PC-3 (cell line): ENCODE data around the gene FOXK1. TPM values are rescaled to one million over a fixed set of nuclear protein-coding genes. Genes with fewer than 3 reads are reported as not detected.

Experiments
- ATAC-seq: fragments of 200-7000 bp; cut with Tn5 transposase; 2 replicates; pipeline ENCODE4 v1.9.1; 2020; ENCODE audit warnings: mild to moderate bottlenecking, moderate library complexity
- BruUV-seq: library from RNA; stranded (reverse); fragments of 400-500 nt; replicated peaks from 2 replicates; lab custom pipeline; 2021; lab: Mats Ljungman, UMichigan
- CTCF ChIA-PET: fragments of 300-600 bp; sonication (Branson Sonifier 250); formaldehyde crosslinking; loops from one replicate; lab custom pipeline; 2022; ENCODE audit warnings: antibody characterized with exemption; lab: Charles Lee
- POLR2A ChIA-PET: fragments of 300-600 bp; sonication (Branson Sonifier 250); formaldehyde crosslinking; loops from one replicate; lab custom pipeline; 2022; ENCODE audit warnings: antibody characterized with exemption; ENCODE audit not compliant: unreplicated experiment; lab: Charles Lee
- DNase-seq: peaks from one replicate; pipeline ENCODE4 v3.0.0-alpha.2; 2015
- H2AFZ ChIP-seq: fragments of 300-600 bp; sonication (generic); 2 replicates; pipeline ENCODE4 v1.6.0; 2016; ENCODE audit warnings: antibody characterized with exemption, low read length
- H3F3A ChIP-seq: fragments of 300-600 bp; sonication (generic); one replicate; pipeline ENCODE4 v1.6.0; 2017; ENCODE audit warnings: antibody characterized with exemption, low read length, control low read depth, mild to moderate bottlenecking; ENCODE audit not compliant: unreplicated experiment
- H3K27ac ChIP-seq: fragments of 300-600 bp; sonication (generic); 2 replicates; pipeline ENCODE4 v1.5.1; 2016; ENCODE audit warnings: mild to moderate bottlenecking, low read length
- H3K27me3 ChIP-seq: fragments of 300-600 bp; sonication (generic); 2 replicates; pipeline ENCODE4 v1.6.1; 2016; ENCODE audit warnings: low read length, mixed read lengths
- H3K36me3 ChIP-seq: fragments of 300-600 bp; sonication (generic); 2 replicates; pipeline ENCODE4 v1.6.1; 2016; ENCODE audit warnings: low read depth, mixed run types, low read length, mixed read lengths
- H3K4me1 ChIP-seq: fragments of 300-600 bp; sonication (generic); 2 replicates; pipeline ENCODE4 v1.5.1; 2016; ENCODE audit warnings: low read length; ENCODE audit not compliant: insufficient read depth
- H3K4me2 ChIP-seq: fragments of 300-600 bp; sonication (generic); 2 replicates; pipeline ENCODE4 v1.6.0; 2016; ENCODE audit warnings: low read length
- H3K4me3 ChIP-seq: fragments of 300-600 bp; sonication (generic); 2 replicates; pipeline ENCODE4 v1.5.1; 2016; ENCODE audit warnings: mild to moderate bottlenecking, low read length, mixed read lengths
- H3K79me2 ChIP-seq: fragments of 300-600 bp; sonication (generic); 2 replicates; pipeline ENCODE4 v1.6.1; 2017; ENCODE audit warnings: low read length, mixed read lengths
- H3K9ac ChIP-seq: fragments of 300-600 bp; sonication (generic); 2 replicates; pipeline ENCODE4 v1.6.0; 2016; ENCODE audit warnings: mild to moderate bottlenecking, low read length
- H3K9me2 ChIP-seq: fragments of 300-600 bp; sonication (generic); replicated peaks from 2 replicates; pipeline ENCODE4 v1.6.1; 2016; ENCODE audit warnings: mixed run types, low read length, mixed read lengths
- H3K9me3 ChIP-seq: fragments of 300-600 bp; sonication (generic); 2 replicates; pipeline ENCODE4 v1.6.1; 2016; ENCODE audit warnings: low read length, mixed read lengths
- H4K20me1 ChIP-seq: fragments of 300-600 bp; sonication (generic); 2 replicates; pipeline ENCODE4 v1.6.1; 2016; ENCODE audit warnings: low read length, mixed read lengths
- CTCF ChIP-seq: fragments of 300-600 bp; sonication (generic); conservative IDR thresholded peaks from 2 replicates; pipeline ENCODE4 v1.5.1; 2017; ENCODE audit warnings: antibody characterized with exemption, low read depth, mild to moderate bottlenecking, low read length
- EZH2 ChIP-seq: fragments of 300-600 bp; sonication (generic); IDR thresholded peaks from one replicate; pipeline ENCODE4 v1.6.1; 2017; ENCODE audit warnings: antibody characterized with exemption, mild to moderate bottlenecking, low read length; ENCODE audit not compliant: unreplicated experiment
- EZH2phosphoT487 ChIP-seq: fragments of 300-600 bp; sonication (generic); IDR thresholded peaks from 2 replicates; pipeline ENCODE4 v1.6.1; 2018; ENCODE audit warnings: mild to moderate bottlenecking, antibody characterized with exemption, low read length, borderline replicate concordance
- intact Hi-C: fragments of 100-400 bp; cut with micrococcal nuclease; formaldehyde crosslinking; loops from 2 replicates; pipeline ENCODE4 v1.9.0; 2023
- total RNA-seq: library from RNA; depleted of rRNA; stranded (reverse); fragments of >200 nt; gene quantifications from 2 replicates; pipeline ENCODE4 v1.2.3, GENCODE V29; 2014

The FOXK1 gene
- total RNA-seq, 1 experiment from 2014 or later: 13.2 TPM

- DNase-seq (peak; percentile 35), ATAC-seq (no peak)
- H3K36me3 ChIP-seq: peaks cover 4% of the 10 kb centered on the region; the same call in 1 of the 2 replicates
- H3K27ac ChIP-seq: no peak overlapping the region
- TSS peak; percentile 19 for BruUV-seq
- ChIA-PET POLR2A (no interaction called here), CTCF (no interaction called here)
- no peak overlapping the region for H3K4me3 ChIP-seq
- no peaks in the 10 kb centered on the region for H3K79me2 ChIP-seq
- H3K4me1 ChIP-seq: no peaks in the 10 kb centered on the region
- no peaks in the 10 kb centered on the region for H3F3A ChIP-seq
- no peaks in the 10 kb centered on the region for H3K9me3 ChIP-seq
- H3K9ac ChIP-seq: no peak overlapping the region
- no peaks in the 10 kb centered on the region for H3K27me3 ChIP-seq
- intact Hi-C loops: no loop called here
- H2AFZ ChIP-seq: no peak overlapping the region
- H3K4me2 ChIP-seq: no peak overlapping the region
- no peaks in the 10 kb centered on the region for H4K20me1 ChIP-seq
- no peak for TF ChIP-seq CTCF
- no peak for TF ChIP-seq EZH2
- no peak for TF ChIP-seq EZH2phosphoT487
- H3K9me2 ChIP-seq: no peaks in the 10 kb centered on the region
Measured at GRCh38 chr7:4794591-4795350, 112.7 kb downstream of the FOXK1 start.

- Histone ChIP-seq H2AFZ (no peak overlapping the region), H3K9ac (no peak overlapping the region), H3K9me2 (no peaks in the 10 kb centered on the region), H3K36me3 (no peaks in the 10 kb centered on the region; the same call in 1 of the 2 replicates), H3K4me1 (no peaks in the 10 kb centered on the region), H3K4me2 (no peak overlapping the region), H3K27ac (no peak overlapping the region), H3F3A (no peaks in the 10 kb centered on the region), H3K9me3 (no peaks in the 10 kb centered on the region), H3K79me2 (no peaks in the 10 kb centered on the region), H3K27me3 (no peaks in the 10 kb centered on the region), H4K20me1 (no peaks in the 10 kb centered on the region), H3K4me3 (no peak overlapping the region)
- intact Hi-C loops: no loop called here
- TF ChIP-seq CTCF (no peak), EZH2phosphoT487 (no peak), EZH2 (no peak)
- ChIA-PET CTCF (no interaction called here), POLR2A (interaction anchor here (0.6 kb wide), 1 partner anchor 27 kb away, joined by 3 read pairs; no protein-coding TSS in a partner anchor)
- no peak for ATAC-seq
- BruUV-seq: no TSS peak
- no peak for DNase-seq
Measured at GRCh38 chr7:4796453-4796852, 114.4 kb downstream of the FOXK1 start.
